HG02610 (cell line): ENCODE results near the gene LRP1.

ENCODE experiments used
- ATAC-seq: cut with Tn5 transposase; IDR thresholded peaks from one replicate; pipeline ENCODE4 v1.9.1; 2021; ENCODE audit warnings: mild to moderate bottlenecking, moderate library complexity; ENCODE audit not compliant: unreplicated experiment

The LRP1 gene

GRCh38 chr12:57233357-57234232 is 105.3 kb downstream of the LRP1 start:
- ATAC-seq = no peak

DNA sequence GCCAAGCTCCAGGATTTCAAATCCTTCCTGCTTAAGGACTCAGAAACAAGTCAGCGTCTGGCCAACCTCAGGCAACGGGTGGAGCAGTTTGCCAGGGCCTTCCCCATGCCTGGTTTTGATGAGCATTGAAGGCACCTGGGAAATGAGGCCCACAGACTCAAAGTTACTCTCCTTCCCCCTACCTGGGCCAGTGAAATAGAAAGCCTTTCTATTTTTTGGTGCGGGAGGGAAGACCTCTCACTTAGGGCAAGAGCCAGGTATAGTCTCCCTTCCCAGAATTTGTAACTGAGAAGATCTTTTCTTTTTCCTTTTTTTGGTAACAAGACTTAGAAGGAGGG is 105.9 kb downstream of the LRP1 start:
- ATAC-seq = no peak

DNA sequence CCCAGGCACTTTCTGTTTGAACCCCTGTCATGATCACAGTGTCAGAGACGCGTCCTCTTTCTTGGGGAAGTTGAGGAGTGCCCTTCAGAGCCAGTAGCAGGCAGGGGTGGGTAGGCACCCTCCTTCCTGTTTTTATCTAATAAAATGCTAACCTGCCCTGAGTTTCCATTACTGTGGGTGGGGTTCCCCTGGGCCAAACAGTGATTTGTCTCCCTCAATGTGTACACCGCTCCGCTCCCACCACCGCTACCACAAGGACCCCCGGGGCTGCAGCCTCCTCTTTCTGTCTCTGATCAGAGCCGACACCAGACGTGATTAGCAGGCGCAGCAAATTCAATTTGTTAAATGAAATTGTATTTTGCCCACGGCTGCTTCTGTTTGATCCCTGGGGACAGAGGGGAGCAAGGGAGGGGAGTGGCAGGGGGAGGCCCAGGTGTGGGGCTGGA is 106.3 kb downstream of the LRP1 start:
- no peak for ATAC-seq

- ATAC-seq = no peak
Observed at GRCh38 chr12:57235017-57235727, 106.9 kb downstream of the LRP1 start.

DNA sequence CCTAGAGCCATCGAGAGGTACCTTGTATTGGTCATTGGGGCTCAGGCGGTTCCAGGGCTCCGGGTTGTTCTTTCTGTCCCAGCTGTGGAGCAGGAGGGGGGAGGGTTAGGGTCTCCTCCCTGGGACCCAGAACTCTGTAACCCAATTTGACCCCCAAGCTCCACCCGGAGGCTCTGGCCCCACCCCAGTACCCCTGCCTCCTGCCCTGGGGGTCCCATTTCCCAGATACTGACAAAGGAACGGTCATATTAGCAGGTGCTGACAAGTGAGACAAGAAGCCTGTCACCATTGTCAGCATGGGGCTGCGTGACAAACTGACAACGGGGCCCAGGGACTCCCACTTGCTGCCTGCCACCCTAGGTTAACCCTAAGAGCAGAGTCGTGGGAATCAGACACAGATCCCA is 107.4 kb downstream of the LRP1 start:
- no peak for ATAC-seq

DNA sequence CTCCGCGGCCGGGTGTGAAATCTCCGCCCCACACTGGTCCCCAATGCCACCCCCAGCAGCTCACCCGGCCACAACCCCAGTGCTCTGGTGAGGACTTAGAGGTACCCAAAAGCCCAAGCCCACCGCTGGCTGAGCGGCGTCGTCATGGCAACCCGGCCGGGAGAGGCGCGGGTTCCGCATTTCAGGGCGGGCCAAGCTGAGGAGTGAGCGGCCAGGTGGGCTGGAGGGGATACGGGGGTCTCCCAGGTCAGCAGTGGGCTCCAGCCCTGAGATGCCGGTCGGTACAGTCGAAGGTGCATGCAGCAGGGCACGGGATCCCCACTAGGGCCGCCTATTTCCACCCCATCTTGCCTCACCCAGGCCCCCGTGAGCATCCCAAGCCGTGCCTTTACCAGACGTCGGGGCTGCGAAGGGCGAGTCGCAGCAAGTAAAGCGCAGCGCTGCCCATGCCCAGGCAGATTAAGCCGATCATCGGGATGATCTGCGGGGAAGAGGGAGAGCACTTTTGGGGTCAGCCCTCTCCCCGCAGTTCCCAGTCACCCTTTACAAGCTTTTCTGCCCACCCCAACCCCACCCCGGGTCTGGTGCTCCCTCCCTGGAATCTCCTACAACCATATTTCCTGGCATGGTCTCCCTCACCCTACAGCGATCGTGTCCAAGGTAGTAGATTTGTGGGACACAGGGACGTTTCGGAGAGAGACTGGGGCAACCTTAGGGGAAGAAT is 108.1 kb downstream of the LRP1 start:
- ATAC-seq = no peak

DNA sequence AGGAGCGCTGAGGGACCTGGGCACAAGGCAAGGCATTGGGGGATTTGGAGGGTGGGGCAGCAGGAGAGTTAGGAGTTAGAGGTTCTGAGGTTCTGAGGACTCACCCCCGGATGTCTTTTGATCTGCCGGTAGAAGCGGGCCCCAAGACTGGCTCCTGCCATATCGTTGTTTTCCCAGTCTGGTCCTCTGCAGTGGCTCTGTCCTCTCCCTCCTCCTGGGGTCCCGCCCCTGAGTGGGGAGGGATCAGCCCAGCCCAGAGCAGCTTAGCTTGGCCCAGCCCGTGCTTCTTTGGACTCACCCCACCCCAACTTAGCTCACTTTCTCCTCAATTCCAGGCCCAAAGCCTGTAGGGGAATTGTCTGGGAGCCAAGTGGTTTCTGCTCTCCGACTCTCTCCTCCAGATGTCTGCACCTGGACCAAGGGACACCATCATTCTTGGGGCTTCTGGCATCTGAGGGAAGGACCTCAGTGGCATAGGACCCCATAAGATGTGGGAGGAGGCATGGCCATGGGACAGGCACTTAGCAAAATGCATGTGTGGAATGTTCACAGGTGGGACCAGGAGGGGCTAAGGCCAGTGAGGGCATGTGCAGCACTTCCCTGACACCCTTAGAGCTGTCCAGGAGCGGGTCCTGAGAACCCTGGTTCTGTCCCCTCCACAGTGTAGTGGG is 108.8 kb downstream of the LRP1 start:
- ATAC-seq = no peak

- no peak for ATAC-seq
Observed at GRCh38 chr12:57237596-57237931, 109.3 kb downstream of the LRP1 start.

DNA sequence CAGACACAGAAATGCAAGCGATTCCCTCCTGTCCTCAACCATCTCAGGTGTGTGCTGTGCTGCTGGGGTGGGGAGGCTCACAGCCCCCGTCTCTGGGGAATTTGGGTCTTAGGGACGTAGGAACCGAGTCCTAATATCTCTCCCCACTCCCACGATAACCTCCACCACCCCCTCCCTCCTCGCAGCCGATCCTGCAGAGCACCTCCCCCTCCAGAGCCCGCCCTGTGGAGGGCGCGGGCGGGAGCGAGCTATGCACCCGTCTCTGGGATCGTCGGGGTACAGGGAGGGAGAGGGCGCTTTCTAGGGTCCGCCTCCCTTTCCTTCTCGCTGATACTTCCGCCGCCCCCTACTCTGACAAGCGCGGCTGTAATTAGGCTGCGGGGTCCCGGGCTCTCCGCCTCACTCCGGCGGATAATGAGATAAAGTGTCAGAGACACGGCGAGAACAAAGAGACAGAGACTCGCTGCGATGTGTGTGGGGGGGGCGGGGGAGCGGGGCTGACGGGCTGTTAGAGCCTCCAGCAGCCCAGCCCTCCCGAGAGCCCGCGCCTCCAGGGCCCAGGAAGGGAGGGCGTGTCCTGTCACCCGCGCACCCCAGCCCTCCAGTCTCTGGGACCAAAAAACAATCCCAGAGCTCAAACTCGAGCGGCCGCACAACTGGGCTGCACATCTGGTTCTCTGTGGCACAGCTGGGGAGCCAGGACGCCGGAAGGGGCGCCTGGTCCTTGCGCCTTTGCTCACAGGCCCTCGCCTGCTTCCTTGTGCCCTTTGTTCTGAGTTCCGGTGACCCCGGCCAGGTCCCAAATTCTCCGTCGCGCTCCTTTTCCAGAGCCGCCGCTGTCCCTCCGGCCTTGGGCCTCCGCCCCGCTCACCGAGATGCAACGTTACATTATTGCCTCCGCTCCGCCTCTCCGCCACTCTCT is 109.9 kb downstream of the LRP1 start:
- ATAC-seq = no peak

DNA sequence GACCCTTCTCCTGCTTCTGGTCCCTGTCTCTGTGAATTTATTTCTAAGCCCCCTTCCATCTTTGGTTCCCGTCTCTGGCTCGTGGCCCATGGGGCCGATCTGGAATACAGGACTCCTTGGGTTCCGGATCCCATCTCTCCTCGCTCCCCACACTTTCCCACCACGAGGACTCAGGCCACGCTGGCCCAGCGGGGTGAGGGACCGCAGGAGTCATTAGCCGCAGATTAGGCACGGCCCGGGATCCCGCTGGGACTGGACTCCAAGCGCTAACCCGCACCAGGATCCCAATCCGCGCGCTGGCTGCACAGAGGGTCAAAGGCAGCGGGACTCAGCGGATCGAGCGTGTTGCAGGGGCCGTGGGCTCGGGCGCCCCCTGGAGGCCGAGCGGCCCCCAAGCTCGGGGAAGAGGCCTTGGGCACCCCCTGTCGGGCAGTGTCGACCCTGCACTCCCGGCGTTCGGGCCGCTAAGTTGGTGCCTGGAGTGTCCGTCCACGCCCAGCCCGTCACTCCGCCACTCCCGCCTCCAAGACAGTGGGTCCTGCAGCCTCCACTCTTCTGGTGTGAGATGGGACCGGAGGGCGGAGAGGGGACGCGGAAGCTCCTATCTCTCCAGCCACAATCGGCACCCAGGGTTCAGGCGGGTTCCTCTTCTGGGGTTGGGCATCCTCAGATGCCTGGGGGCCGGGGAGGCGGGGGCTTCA is 110.7 kb downstream of the LRP1 start:
- ATAC-seq = peak; percentile 60

DNA sequence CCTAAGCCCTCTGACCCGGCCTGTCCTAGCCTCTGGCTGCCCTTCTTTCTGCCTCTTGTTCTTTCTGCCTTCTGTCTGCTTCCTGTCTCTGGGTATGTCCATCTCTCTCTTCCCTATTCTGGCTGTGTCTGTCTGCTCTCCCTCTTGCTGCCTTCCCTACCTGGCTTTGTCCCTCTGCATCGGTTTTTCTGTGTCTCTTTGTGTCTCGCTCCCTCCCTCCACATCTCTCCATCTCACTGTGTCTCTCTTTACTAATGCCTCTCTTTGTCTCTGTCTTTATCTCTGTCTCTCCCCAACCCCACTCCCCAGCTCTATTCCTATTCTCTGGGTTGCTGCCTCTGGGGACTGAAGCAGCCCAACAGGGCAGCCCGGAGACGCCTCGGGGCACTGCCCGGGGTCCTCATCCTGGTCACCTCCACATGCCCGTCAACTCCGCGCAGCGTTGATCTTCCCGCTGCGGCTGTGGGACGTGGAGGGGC is 111.3 kb downstream of the LRP1 start:
- no peak for ATAC-seq

GRCh38 chr12:57240066-57240921 is 112.0 kb downstream of the LRP1 start:
- no peak for ATAC-seq

GRCh38 chr12:57240926-57241401 is 112.7 kb downstream of the LRP1 start:
- ATAC-seq = no peak

DNA sequence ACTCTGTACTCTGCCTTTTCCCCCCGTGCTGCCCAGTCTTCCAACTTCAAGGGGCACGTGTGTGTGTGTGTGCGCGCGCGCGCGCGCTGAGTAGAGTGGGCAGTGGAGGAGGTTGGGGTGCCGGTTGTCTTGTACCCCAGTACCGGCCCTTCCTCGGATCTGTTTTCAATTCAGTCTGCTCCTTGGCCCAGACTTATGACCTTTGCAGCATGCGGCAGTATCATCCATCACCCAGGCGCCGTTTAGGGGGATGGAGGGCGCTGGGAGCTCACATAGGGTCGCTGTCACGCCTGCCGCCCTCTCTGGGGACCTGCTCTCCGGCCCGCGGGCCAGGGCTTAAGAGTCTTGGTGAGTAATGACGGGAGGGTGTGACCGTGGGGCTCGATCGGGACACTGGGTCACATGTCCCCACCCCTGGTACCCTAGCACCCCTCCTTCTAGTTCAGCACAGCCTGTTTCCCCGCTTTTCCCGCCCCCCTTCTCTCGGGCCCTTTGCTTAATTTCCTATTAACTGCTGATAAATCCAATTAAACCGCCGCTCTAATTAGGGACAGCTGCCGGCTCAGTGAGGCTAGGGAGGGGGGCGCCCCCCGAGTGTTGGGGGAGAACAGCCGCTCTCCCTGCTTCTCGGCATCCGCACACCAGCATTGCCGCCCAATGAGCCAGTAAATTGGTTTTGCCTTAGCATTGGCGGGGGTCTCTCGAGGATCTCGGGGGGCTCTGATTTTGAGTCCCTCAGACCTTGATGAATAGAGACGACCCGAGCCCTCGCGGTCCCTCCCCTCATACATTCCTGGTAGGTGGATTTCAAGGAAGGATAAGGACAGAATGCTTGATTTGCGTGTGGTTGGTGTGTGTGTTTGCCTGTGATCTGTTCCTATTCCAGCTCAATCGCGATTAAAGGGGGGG is 113.4 kb downstream of the LRP1 start:
- no peak for ATAC-seq

- ATAC-seq = no peak
Observed at GRCh38 chr12:57242329-57242690, 114.0 kb downstream of the LRP1 start.

DNA sequence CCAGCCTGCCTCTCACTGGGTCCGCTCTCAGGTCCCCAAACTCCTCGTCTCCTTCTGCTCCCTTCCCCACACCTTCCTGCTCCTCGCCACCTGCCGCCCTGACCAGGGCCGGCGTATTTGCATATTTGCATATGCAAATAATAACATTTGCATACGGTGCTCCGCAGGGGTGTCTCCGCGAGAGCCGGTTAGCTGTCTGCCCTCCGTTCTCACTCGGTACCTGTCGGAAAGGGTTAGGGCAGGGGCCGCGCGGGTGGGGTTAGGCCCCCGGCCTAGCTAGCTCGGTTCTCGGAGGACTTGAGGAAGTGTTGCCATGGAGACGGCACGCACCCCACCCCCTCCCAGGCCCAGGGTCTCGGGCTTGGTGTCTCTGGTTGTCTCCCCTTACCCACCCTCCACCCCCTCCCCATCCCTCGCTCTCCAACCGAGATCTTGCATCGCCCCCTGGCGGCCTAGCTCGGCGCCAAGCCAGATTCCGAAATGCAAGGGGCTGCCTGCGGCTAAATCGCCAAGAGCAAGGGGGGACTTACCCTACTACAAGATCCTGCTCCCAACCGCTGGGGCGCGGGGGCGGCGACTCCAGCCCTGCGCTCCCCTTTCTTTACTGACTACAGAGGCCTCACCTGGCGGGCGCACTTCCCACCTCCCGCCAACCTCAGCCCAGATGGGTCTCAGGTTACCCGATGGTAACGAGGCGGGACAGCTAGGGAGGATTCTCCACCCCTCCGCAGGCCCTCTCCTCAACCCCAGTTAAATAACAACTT is 114.6 kb downstream of the LRP1 start:
- ATAC-seq = peak; percentile 36
